Thoracic aorta endothelial cell (primary cell): ENCODE measurements around the gene DBX1. TPM values are rescaled to one million over a fixed set of nuclear protein-coding genes. Genes with fewer than 3 reads are reported as not detected.

Source experiments
- total RNA-seq: library from RNA; depleted of rRNA; stranded (reverse); fragments of >200 nt; gene quantifications from 2 replicates; pipeline ENCODE4 v1.2.3, GENCODE V29; 2012

The DBX1 gene
- not detected in 2 replicates for total RNA-seq

GRCh38 chr11:20160425-20161229, at the start of gene DBX1:
TSS of gene DBX1 (minus strand) at chr11:20160475. CDS start at chr11:20160324, 151 bp downstream.

Other genes starting within 250 kb of the DBX1 start
- gene HTATIP2, start 203.2 kb upstream of the DBX1 start, total RNA-seq = 60.7 and 74.2 TPM in 2 replicates
- gene PRMT3, start 227.2 kb upstream of the DBX1 start, total RNA-seq = 28.6 and 29.9 TPM in 2 replicates